PFSK-1 (cell line): ENCODE results near the gene EFHD2.

Source experiments
- POLR2AphosphoS5 ChIP-seq: IDR thresholded peaks from 2 replicates; pipeline ENCODE4 v1.6.1; 2012; ENCODE audit warnings: low read depth, mild to moderate bottlenecking, control low read depth, low read length, moderate library complexity
- SIN3A ChIP-seq: IDR thresholded peaks from 2 replicates; pipeline ENCODE4 v1.6.1; 2012; ENCODE audit warnings: mild to moderate bottlenecking, low read length, moderate library complexity, borderline replicate concordance; ENCODE audit not compliant: insufficient read depth
- TAF1 ChIP-seq: IDR thresholded peaks from 2 replicates; pipeline ENCODE4 v1.6.1; 2012; ENCODE audit warnings: low read length, control low read depth, borderline replicate concordance; ENCODE audit not compliant: insufficient read depth
- TF ChIP-seq, protein P1 (sequence below), 2 experiments: IDR thresholded peaks; 2 replicates each; pipeline versions ENCODE4 v1.6.1 to v1.8.0; 2011 to 2012; ENCODE audit warnings: low read depth in 2 of 2, low read length in 2 of 2, control low read depth in 1 of 2, inconsistent platforms in 1 of 2, mild to moderate bottlenecking in 1 of 2, moderate library complexity in 1 of 2; ENCODE audit not compliant: insufficient read depth in 1 of 2

DNA sequence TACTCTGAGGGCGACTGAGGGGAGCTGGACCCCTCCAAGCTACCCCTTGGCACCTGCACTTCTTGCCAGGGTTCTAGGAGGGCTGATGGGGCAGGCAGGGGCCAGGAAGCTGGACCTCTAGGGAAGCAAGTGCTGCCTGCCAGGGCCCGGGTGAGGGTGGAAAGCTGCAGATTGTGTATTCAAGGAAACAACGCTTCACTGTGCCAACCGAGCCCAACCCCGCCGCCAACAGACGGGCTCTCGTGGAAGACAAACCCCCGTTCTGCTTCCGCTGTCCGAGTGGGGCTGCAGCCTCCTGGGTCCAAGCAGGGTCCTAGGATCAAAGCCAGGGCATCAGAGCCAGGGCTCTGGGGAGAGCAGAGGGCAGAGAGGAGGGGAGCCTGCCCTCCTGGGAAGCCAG lies 3.2 kb downstream of the EFHD2 start:
- no peak for TF ChIP-seq SIN3A
- no peak for TF ChIP-seq POLR2AphosphoS5
- TF ChIP-seq, protein P1, sequence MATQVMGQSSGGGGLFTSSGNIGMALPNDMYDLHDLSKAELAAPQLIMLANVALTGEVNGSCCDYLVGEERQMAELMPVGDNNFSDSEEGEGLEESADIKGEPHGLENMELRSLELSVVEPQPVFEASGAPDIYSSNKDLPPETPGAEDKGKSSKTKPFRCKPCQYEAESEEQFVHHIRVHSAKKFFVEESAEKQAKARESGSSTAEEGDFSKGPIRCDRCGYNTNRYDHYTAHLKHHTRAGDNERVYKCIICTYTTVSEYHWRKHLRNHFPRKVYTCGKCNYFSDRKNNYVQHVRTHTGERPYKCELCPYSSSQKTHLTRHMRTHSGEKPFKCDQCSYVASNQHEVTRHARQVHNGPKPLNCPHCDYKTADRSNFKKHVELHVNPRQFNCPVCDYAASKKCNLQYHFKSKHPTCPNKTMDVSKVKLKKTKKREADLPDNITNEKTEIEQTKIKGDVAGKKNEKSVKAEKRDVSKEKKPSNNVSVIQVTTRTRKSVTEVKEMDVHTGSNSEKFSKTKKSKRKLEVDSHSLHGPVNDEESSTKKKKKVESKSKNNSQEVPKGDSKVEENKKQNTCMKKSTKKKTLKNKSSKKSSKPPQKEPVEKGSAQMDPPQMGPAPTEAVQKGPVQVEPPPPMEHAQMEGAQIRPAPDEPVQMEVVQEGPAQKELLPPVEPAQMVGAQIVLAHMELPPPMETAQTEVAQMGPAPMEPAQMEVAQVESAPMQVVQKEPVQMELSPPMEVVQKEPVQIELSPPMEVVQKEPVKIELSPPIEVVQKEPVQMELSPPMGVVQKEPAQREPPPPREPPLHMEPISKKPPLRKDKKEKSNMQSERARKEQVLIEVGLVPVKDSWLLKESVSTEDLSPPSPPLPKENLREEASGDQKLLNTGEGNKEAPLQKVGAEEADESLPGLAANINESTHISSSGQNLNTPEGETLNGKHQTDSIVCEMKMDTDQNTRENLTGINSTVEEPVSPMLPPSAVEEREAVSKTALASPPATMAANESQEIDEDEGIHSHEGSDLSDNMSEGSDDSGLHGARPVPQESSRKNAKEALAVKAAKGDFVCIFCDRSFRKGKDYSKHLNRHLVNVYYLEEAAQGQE (IDR thresholded peaks at IDR 0.05; ENCODE audit: insufficient read depth in 1 of 2, low read depth in 2 of 2, low read length in 2 of 2) = no peak
- no peak for TF ChIP-seq TAF1
